ENCODE data around the gene FANCF. TPM values are rescaled to one million over a fixed set of nuclear protein-coding genes. Genes with fewer than 3 reads are reported as not detected.
A peak's percentile ranks its signal among the peaks of the same experiment; 100 is the strongest.

The FANCF gene, protein sequence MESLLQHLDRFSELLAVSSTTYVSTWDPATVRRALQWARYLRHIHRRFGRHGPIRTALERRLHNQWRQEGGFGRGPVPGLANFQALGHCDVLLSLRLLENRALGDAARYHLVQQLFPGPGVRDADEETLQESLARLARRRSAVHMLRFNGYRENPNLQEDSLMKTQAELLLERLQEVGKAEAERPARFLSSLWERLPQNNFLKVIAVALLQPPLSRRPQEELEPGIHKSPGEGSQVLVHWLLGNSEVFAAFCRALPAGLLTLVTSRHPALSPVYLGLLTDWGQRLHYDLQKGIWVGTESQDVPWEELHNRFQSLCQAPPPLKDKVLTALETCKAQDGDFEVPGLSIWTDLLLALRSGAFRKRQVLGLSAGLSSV
- 10 to 100 TPM; 10.5 to 11.1 TPM for total RNA-seq

DNA sequence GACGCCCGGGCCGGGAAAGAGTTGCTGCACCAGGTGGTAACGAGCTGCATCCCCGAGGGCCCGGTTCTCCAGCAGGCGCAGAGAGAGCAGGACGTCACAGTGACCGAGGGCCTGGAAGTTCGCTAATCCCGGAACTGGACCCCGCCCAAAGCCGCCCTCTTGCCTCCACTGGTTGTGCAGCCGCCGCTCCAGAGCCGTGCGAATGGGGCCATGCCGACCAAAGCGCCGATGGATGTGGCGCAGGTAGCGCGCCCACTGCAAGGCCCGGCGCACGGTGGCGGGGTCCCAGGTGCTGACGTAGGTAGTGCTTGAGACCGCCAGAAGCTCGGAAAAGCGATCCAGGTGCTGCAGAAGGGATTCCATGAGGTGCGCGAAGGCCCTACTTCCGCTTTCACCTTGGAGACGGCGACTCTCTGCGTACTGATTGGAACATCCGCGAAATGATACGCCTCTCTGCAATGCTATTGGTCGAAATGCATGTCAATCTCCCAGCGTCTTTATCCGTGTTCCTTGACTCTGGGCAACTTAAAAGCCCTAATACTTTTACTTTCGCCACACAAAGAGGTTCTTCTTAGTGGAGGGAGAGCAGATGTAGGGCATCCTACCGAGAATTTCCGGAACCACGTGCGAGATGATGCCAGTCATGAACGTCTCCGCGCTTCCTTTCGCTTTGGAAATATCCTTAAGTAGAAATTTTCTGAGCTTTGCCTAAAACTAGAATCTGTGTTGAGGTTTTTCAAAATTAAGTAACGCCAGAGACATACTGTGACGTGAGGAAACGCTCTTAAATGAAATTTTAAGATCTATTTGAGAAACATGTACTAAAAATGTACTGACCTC lies at the start of gene FANCF:
TSS of gene FANCF (minus strand) at position 376 of the 840 bp plus-strand sequence. CDS start at position 363, 13 bp downstream.
- H3K4me1 Mint-ChIP-seq (ENCODE audit: low read depth): peaks cover 31% of the 10 kb centered on the region
- peak; percentile 95 for DNase-seq
- ChIA-PET CTCF (interaction anchor here (0.7 to 3.4 kb wide), 3 partner anchors 9 to 204 kb away, joined by 3 to 13 read pairs (median 3); partner anchors contain the start of gene SVIP), POLR2A (interaction anchor here (1.3 to 1.7 kb wide), 2 partner anchors 10 to 203 kb away, joined by 4 to 5 read pairs; partner anchors contain the start of gene SVIP)
- intact Hi-C loops (cut with micrococcal nuclease): loop anchor here (1.0 to 5.0 kb wide), 3 partner anchors 48 to 204 kb away; partner anchors contain the start of gene SVIP
- H3K27ac Mint-ChIP-seq: peak within 1 kb of the TSS; percentile 96
- H3K27me3 Mint-ChIP-seq: no peaks in the 10 kb centered on the region
- peak within 1 kb of the TSS; percentile 97 for H3K4me3 Mint-ChIP-seq
- no peaks in the 10 kb centered on the region for H3K9me3 Mint-ChIP-seq
- H3K36me3 Mint-ChIP-seq: peaks cover 19% of the 10 kb centered on the region

DNA sequence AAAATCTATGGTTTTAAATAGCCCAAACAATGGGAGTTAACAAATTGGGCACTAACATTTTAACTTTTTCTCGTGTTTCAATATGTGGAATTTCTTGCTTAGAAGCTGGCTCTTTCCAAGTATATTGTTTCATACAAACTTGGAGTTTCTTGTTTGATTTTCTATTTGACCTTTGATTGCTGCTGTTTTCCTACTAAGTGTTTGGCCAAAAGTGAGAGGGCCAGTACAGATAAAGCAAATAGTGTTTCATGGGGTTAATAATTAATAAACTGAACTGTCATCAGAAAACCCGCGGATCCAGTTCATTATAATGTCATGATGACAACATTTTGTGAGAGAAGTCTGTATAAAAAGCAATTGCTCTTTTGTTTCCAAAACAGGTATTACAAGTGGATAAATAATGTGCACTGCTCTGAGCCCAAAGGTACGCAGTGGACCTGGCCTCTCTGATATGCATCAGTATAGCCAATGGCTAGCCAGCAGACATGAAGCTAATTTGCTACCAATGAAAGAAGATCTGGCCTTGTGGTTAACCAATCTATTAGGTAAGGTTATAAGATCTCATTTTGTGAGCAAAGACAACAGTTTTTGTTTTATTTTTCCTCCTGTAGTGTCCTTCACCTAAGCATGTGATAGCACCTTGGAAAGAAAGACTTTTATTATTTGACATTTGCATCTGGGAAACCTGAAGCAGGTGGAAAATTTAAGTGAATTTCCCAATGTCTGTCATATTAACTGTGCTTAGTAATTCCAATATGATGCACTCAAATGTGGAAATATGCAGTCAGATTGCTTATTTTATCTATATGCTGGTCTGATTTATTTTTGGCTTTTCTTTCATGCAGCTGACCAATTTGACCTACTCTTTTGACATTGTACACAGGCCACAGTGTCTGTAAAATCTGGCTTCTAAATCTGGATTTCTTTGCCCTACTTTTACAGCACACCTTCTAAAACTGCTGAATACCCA lies 49.1 kb upstream of the FANCF start:
- Mint-ChIP-seq H3K36me3 (no peaks in the 10 kb centered on the region), H3K27me3 (peaks cover 21% of the 10 kb centered on the region), H3K9me3 (no peaks in the 10 kb centered on the region), H3K4me3 (no peak overlapping the region), H3K4me1 (ENCODE audit: low read depth) (no peaks in the 10 kb centered on the region), H3K27ac (no peak overlapping the region)
- POLR2A ChIA-PET: no interaction called here
- CTCF ChIA-PET: no interaction called here
- no peak for DNase-seq
- intact Hi-C loops (cut with micrococcal nuclease): loop anchor here (5.0 kb wide), 1 partner anchor 113 kb away; no protein-coding TSS in a partner anchor

DNA sequence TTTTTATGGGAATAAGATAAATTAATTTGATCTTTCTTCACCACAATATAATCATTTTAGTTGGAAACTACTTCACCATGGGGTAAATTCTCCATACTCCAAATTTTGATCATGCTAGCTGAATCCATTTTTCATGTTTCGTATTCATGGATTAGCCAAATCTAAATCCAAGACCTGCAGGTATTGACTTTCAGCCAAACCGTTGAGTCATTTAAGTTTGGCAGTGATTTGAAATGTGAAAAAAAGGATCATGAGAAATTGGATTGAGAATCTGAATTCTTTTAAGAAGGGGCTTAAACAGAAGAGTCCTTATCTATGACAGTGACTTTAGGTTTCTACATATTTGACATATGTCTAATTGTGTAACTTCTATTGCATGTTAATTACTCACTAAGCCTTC lies 46.1 kb upstream of the FANCF start:
- intact Hi-C loops (cut with micrococcal nuclease): loop anchor here (5.0 kb wide), 1 partner anchor 116 kb away; no protein-coding TSS in a partner anchor
- H3K4me3 Mint-ChIP-seq: no peak overlapping the region
- CTCF ChIA-PET: no interaction called here

DNA sequence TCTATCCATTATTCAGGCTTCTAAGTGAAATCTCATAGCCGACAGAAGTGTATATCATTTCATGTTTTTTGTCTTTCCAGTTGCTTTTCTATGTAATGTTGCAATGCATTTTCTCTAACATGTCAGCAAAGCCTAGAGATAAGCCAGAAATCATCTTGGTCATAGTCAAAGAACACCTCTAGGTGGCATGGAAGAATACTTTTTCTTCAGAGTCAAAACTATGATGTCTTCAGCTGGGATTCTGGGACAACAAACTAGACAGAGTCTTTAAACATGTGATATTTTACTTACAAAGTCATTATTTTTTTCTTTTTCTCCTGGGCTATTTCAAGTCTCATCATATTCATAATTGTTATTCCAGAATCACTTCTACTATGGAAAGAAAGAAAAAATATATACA lies 45.2 kb upstream of the FANCF start:
- Mint-ChIP-seq H3K4me1 (ENCODE audit: low read depth) (peaks cover 6% of the 10 kb centered on the region), H3K27me3 (peaks cover 44% of the 10 kb centered on the region), H3K9me3 (no peaks in the 10 kb centered on the region), H3K4me3 (no peak overlapping the region), H3K27ac (no peak overlapping the region), H3K36me3 (no peaks in the 10 kb centered on the region)
- ChIA-PET POLR2A (no interaction called here), CTCF (interaction anchor here (1.3 kb wide), 1 partner anchor 117 kb away, joined by 5 read pairs; no protein-coding TSS in a partner anchor)
- intact Hi-C loops (cut with micrococcal nuclease): loop anchor here (1.0 to 5.0 kb wide), 2 partner anchors 59 to 116 kb away; no protein-coding TSS in a partner anchor
- no peak for DNase-seq

More for the DNA sequence above, 46.1 kb upstream of the FANCF start:
- peaks cover 37% of the 10 kb centered on the region for H3K27me3 Mint-ChIP-seq
- H3K36me3 Mint-ChIP-seq: no peaks in the 10 kb centered on the region
- no peaks in the 10 kb centered on the region for H3K4me1 Mint-ChIP-seq (ENCODE audit: low read depth)
- H3K9me3 Mint-ChIP-seq: no peaks in the 10 kb centered on the region
- no peak overlapping the region for H3K27ac Mint-ChIP-seq
- no peak for DNase-seq
- POLR2A ChIA-PET: no interaction called here

DNA sequence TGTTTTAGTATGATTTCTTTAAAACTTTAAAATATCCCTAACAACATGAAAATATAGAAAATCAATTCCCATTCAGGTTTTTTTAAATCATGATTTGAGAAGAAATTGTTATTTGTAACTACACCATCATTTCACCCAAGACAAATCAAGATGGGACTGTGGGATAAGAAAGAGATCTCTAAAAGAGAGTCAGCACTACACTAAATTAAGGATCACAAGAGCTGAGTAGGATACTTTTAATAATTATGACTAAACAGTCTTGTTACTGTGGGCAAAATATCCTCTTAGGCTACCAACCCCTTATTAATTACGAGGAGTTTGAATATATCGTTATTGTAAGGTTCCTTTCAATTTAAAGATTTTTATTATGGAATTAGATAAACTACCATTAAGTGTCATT lies 43.7 kb upstream of the FANCF start:
- ChIA-PET CTCF (no interaction called here), POLR2A (no interaction called here)
- Mint-ChIP-seq H3K27me3 (peaks cover 42% of the 10 kb centered on the region), H3K27ac (no peak overlapping the region), H3K4me1 (ENCODE audit: low read depth) (peaks cover 6% of the 10 kb centered on the region), H3K4me3 (no peak overlapping the region), H3K9me3 (no peaks in the 10 kb centered on the region), H3K36me3 (no peaks in the 10 kb centered on the region)
- DNase-seq: no peak
- intact Hi-C loops (cut with micrococcal nuclease): no loop called here

DNA sequence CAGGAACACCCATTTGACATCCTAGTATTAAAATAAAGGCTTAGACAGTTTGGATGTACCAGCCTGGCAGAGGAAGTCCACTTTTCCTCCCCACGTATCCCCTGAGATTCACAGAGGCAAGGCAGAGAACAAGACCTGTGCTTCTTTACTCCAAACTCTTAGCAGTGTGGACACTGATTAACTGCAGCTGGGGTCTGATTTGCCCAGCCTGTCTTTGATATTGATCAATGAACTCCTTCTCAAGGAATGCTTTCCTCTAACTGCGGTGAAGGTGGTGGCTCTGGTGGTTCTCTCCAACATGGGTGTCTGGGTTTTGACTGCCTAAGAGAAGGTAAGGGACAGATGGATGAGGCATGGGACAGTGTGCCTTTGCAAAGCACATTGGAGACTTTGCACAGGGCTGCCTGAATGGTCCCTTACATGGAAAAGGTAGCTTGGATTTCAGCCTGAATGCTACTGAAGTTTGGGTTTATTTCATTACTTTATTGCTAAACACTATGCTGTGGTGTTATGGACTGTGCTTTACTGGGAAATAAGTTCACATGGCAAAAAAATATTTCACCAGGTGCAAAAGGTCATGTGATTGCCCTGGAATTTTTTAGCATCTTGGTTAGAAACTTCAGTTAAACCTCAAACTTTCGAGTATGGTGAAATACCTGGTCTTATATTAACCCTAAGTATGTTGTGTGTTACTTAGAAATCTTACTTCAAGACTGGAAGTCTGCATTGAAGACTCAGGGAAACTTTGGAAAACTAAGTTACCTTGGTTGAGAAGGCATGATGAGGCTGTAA lies 42.6 kb upstream of the FANCF start:
- Mint-ChIP-seq H3K4me1 (ENCODE audit: low read depth) (peaks cover 6% of the 10 kb centered on the region), H3K9me3 (no peaks in the 10 kb centered on the region), H3K4me3 (no peak overlapping the region), H3K27me3 (peaks cover 41% of the 10 kb centered on the region), H3K36me3 (no peaks in the 10 kb centered on the region), H3K27ac (no peak overlapping the region)
- intact Hi-C loops (cut with micrococcal nuclease): no loop called here
- no peak for DNase-seq
- CTCF ChIA-PET: no interaction called here
- POLR2A ChIA-PET: no interaction called here

DNA sequence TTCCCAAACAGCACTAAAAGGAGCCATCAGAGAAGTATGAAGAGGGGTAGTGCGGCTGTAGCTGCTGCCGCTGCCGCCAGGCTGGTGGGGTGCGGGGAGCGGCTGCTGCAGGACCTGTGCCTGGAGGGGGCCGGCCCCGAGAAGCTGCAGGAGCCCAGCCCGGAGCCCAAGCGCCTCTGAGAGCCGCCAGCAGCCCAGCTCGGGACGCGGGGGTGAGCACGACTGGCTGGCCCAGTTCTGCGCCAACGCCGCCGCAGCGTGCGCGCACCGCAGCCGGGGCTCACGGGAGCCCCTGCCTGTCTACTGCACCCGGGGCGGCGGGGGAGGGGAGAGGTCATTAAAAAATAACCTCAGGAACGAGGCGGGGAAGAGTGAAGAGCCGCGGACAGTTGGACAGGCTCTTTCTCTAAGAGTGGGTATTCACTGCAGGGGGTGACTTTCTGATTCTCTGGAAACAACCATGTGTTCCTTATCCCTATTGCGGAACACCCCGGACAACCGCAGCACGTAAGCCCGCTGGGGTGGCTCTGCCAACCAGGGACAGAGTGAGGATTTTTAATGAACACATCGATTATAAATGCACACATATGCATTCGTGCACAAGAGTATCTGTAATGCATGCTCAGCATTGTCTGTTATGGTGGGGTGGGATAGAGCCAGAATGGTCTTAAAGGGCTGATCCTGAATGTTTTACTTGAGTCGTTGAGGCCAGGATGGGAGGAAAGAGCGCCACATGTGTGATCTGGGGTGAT lies 41.2 kb upstream of the FANCF start:
- no peaks in the 10 kb centered on the region for H3K9me3 Mint-ChIP-seq
- ChIA-PET CTCF (no interaction called here), POLR2A (no interaction called here)
- peak; percentile 12 for DNase-seq
- H3K4me1 Mint-ChIP-seq (ENCODE audit: low read depth): peaks cover 6% of the 10 kb centered on the region
- peaks cover 38% of the 10 kb centered on the region for H3K27me3 Mint-ChIP-seq
- peak overlapping the region; percentile 36 for H3K4me3 Mint-ChIP-seq
- intact Hi-C loops (cut with micrococcal nuclease): no loop called here
- H3K27ac Mint-ChIP-seq: no peak overlapping the region
- no peaks in the 10 kb centered on the region for H3K36me3 Mint-ChIP-seq

DNA sequence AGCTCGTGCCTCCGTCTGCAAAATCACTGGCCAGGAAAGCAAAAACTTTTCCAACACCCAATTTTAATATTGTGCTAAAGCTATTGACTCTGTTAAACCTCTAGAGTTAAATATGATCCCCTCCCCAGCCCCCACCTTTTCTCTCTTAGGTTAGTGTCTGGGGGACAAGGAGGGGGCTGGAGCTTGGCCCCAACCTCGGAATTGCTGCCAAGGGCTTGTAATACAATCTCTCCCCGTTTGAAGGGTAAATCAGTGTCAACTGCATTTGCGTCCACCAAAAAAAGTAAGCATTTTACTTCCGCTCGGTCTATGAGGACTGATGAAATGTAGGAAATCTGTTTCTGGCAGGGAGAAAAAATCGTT lies 40.7 kb upstream of the FANCF start, which contains the start of gene GAS2:
TSS of gene GAS2 (plus strand) at position 287 of the 363 bp plus-strand sequence. CDS start 8,259 bp downstream, outside the sequence.
- Mint-ChIP-seq H3K27me3 (peaks cover 34% of the 10 kb centered on the region), H3K9me3 (no peaks in the 10 kb centered on the region), H3K27ac (no peak within 1 kb of the TSS), H3K4me3 (peak within 1 kb of the TSS; percentile 36), H3K36me3 (no peaks in the 10 kb centered on the region), H3K4me1 (ENCODE audit: low read depth) (peaks cover 6% of the 10 kb centered on the region)
- ChIA-PET POLR2A (no interaction called here), CTCF (no interaction called here)
- intact Hi-C loops (cut with micrococcal nuclease): no loop called here
- DNase-seq: no peak

DNA sequence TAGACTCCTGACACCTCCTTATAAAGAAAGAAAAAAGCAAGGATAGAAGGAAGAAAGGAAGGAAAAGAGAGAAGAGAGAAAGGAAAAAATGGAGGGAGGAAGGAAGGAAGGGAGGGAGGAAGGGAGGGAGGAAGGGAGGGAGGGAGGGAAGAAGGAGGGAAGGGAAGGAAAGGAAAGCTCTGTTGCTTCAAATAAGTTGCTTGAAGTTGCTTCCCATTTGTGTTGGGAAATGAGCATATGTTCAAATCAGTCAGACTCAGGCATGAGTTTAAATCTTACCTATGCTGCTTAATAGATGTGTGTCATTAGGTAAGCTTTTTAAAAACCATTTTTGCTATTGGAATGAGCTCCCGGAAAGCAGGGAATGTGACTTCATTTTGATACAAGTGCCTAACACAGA lies 34.2 kb upstream of the FANCF start:
- intact Hi-C loops (cut with micrococcal nuclease): no loop called here
- DNase-seq: no peak
- Mint-ChIP-seq H3K4me1 (ENCODE audit: low read depth) (peaks cover 8% of the 10 kb centered on the region), H3K27ac (no peak overlapping the region), H3K36me3 (no peaks in the 10 kb centered on the region), H3K9me3 (no peaks in the 10 kb centered on the region), H3K4me3 (no peak overlapping the region), H3K27me3 (peaks cover 1% of the 10 kb centered on the region)
- POLR2A ChIA-PET: no interaction called here
- CTCF ChIA-PET: no interaction called here

DNA sequence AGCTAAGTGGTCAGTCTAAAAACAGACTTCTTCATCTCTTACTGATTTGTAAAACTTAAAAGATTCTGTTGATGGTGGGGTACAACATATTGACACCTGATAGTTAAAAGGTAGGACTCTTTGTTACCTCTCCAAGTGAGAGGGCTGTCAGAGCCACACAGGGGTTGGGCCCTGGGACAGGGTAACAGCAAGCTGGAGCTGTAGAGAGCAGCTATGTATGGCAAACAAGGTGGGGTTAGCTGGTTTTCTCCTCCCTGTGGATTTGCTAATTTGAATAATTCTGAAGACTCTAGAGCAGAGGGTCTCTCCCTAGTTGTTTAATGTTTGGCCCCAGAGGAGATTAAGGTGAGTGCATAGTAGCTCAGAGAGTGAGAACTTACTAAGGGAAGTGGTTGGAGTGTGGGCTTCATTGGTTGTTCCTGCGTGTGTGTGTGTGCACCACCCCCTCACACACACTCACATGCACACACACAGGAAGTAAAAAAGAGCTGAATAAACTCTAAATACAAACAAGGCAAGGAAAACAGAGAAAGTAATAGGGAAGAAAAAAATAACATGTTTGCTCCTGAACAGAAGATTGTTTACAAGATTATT lies 31.6 kb upstream of the FANCF start:
- DNase-seq: peak; percentile 13
- Mint-ChIP-seq H3K27ac (no peak overlapping the region), H3K36me3 (peaks cover 2% of the 10 kb centered on the region), H3K27me3 (no peaks in the 10 kb centered on the region), H3K4me3 (no peak overlapping the region), H3K9me3 (no peaks in the 10 kb centered on the region), H3K4me1 (ENCODE audit: low read depth) (peaks cover 8% of the 10 kb centered on the region)
- CTCF ChIA-PET: no interaction called here
- intact Hi-C loops (cut with micrococcal nuclease): no loop called here
- POLR2A ChIA-PET: no interaction called here

All from activated CD4-positive, alpha-beta memory T cell treated with anti-CD3 and anti-CD28 coated beads for 36 hours (primary cell).